NCI-H748 treated with DMSO at 0.1 percent for 48 hours (cell line): ENCODE data around the gene ANKRD13D.

Experiments
- DNase-seq: peaks from one replicate; lab custom pipeline; 2025; lab: John Stamatoyannopoulos, UW

Gene ANKRD13D

GRCh38 chr11:67273260-67273990, 15.7 kb upstream of the ANKRD13D start:
- DNase-seq, result no peak

DNA sequence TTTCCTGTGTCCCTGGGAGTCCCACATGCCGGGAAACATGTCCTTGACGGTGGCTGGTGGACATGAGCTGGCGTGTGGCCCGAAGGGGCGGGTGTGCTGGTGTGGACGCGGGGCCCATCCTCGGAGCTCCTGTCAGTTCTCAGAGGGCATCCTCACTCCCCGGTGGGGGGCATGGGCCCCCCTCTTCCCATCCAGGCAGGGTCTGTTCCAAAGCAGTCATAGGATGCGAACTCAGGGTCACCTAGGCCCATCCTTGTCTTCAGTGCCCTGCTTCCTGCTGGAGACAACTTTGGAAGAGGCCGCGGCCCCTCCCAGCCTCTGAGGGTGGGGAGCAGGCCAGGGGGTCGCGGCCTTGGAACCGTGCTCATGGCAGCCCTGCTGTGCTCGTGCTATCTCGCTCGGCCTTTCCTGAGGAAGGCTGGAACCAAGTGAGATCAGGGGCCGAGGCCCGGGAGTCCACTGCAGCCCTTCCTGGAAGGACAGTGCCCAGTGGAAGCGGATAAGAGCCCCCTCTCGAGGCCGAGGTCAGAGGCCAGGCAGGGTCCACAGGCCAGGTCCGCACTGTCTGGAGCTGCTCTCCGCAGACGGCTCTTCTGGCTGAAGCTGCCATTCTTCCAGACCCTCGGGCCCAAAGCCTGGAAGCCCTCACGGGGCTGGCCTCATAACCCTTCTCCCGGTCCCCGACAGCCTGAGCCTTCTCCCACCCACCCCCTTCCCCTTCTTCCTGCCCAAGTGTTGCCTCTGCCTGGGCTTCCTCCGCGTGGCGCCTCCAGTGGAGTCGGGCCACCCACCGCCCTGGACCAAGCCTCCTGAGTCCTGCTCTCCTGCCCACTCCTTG, 14.1 kb upstream of the ANKRD13D start:
- no peak for DNase-seq

GRCh38 chr11:67275606-67276409, 13.3 kb upstream of the ANKRD13D start:
- DNase-seq, result no peak

DNA sequence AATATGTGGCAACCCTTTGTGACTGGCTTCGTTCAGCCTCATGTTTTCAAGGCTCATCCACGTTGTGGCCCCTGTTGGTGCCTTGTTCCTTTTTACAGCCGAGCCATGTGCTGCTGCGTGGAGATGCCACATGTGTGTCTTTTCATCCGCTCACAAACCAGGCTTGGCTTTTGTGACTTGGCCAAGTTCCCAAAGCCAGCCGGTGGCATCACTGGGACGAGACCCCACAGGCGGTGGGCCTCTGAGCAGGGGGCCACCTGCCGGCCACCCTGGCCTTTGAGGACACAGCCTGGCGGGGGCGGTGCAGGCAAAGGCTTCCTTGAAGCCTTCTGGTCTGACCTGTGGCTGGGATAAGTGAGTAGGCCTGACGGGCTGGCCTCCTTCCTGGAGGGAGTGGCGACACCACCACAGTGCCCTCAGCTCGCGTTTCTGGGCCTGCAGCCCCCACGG, 12.3 kb upstream of the ANKRD13D start:
- DNase-seq, result no peak

- DNase-seq, result no peak
Observed at GRCh38 chr11:67277231-67277961, 11.7 kb upstream of the ANKRD13D start.

GRCh38 chr11:67278135-67278938, 10.8 kb upstream of the ANKRD13D start:
- DNase-seq, result no peak

- no peak for DNase-seq
Observed at GRCh38 chr11:67278939-67279588, 10.0 kb upstream of the ANKRD13D start.

DNA sequence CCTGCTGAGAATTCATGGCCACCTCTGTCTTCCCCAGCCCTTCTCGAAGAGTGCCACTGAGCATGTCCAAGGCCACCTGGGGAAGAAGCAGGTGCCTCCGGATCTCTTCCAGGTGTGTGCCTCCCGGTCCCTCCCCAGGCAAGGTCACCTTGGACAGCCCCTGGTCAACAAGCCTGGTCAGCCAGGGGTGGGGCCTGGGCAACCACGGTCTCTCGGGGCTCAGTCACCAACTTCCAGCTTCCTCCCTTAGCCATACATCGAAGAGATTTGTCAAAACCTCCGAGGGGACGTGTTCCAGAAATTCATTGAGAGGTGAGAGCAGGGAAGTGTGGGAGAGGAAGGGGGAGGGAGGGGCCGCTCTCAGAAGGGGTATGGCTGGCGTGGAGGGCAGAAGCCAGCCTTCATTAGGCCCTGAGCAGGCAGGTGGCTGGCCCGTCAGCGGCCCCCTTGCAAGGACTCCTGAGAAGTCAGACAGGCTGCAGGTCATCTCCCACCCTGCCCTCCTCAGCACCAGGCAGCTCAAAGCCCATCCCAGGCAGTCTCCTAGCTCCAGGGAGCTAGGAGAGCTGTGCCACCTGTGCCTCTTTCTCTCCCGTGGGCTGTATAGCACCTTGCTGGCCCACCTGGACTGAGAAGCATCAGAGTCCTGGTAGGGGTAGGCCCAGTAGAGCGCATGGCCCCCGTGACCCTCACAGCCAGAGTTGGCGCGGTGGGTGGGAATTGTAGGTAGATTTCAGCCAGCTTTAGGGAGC, 9.3 kb upstream of the ANKRD13D start:
- DNase-seq, result no peak

DNA sequence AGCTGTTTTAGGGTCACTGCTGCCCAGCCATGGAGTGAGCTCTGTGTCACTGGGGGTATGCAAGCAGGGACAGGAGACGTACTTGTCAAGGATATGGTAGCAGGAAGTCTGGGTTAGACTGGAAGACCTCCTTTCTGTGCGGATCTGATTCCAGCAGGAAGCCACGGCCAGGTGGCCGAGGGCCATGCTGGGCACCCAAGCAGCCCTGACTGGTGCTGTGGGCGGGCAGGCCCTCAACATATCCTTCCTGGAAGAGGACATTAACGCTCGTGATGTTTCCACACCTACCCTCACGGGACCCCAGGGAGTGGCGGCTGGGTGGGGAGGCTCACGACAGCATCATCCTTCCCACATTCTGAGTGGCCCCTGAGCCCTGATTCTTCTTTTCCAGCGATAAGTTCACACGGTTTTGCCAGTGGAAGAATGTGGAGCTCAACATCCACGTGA, 8.7 kb upstream of the ANKRD13D start:
- DNase-seq, result no peak

- DNase-seq, result no peak
Observed at GRCh38 chr11:67280788-67281551, 8.1 kb upstream of the ANKRD13D start.

GRCh38 chr11:67281552-67282150, 7.5 kb upstream of the ANKRD13D start:
- no peak for DNase-seq

GRCh38 chr11:67282155-67282875, 6.8 kb upstream of the ANKRD13D start:
- no peak for DNase-seq

- no peak for DNase-seq
Observed at GRCh38 chr11:67282876-67283371, 6.2 kb upstream of the ANKRD13D start.

DNA sequence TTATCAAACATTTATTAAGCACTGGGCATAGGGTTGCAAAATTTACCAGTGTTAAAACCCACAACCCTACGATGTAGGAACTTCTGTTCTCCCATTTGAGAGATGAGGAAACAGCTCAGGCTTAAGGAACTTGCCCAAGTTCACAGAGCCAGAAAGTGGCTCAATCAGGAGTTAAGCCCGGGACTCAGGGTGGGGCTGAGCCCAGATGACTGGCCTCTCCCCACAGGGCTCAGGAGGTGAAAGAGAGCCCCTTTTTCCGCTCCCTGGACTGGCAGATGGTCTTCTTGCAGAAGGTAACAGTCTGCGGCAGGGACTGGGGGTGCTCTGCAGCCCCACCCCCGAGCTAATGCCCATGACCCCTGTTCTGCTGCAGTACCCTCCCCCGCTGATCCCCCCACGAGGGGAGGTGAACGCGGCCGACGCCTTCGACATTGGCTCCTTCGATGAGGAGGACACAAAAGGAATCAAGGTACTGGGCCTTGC, 5.6 kb upstream of the ANKRD13D start:
- no peak for DNase-seq

- no peak for DNase-seq
Observed at GRCh38 chr11:67284811-67285540, 4.1 kb upstream of the ANKRD13D start.
